T47D (cell line): ENCODE results near the gene WIPF3.

Experiments
- DNase-seq, 2 experiments: peaks; one replicate each; pipeline versions ENCODE4 v3.0.0 to v3.0.0-alpha.2; 2011 to 2012; ENCODE audit warnings: low read depth in 1 of 2, low spot score in 1 of 2
- JUND ChIP-seq: IDR thresholded peaks from 2 replicates; pipeline ENCODE4 v1.6.1; 2012; ENCODE audit warnings: low read depth
- in situ Hi-C: cut with HindIII; loops from 2 replicates; pipeline ENCODE4 v1.10.0; 2016; ENCODE audit warnings: low sequenced_read_pairs, low pct_unique_long_range_greater_than_20kb

Gene WIPF3

GRCh38 chr7:29841926-29842701, 35.8 kb downstream of the WIPF3 start:
- in situ Hi-C loops = no loop called here
- no peak for DNase-seq
- no peak for TF ChIP-seq JUND

GRCh38 chr7:29843093-29843492, 36.8 kb downstream of the WIPF3 start:
- in situ Hi-C loops = no loop called here
- no peak for TF ChIP-seq JUND
- DNase-seq = no peak

GRCh38 chr7:29843726-29844125, 37.4 kb downstream of the WIPF3 start:
- DNase-seq = no peak
- in situ Hi-C loops = no loop called here
- no peak for TF ChIP-seq JUND

GRCh38 chr7:29844559-29844958, 38.3 kb downstream of the WIPF3 start:
- DNase-seq = no peak

GRCh38 chr7:29847496-29847895, 41.2 kb downstream of the WIPF3 start:
- in situ Hi-C loops = no loop called here
- no peak for DNase-seq
- TF ChIP-seq JUND = no peak

More at GRCh38 chr7:29844559-29844958, 38.3 kb downstream of the WIPF3 start:
- TF ChIP-seq JUND = no peak
- in situ Hi-C loops = no loop called here

- TF ChIP-seq JUND = no peak
- DNase-seq = no peak
- in situ Hi-C loops = no loop called here
Measured at GRCh38 chr7:29847916-29848315, 41.6 kb downstream of the WIPF3 start.

GRCh38 chr7:29848941-29849340, 42.6 kb downstream of the WIPF3 start:
- no peak for TF ChIP-seq JUND
- in situ Hi-C loops = no loop called here
- DNase-seq = no peak

- TF ChIP-seq JUND = no peak
- no peak for DNase-seq
- in situ Hi-C loops = no loop called here
Measured at GRCh38 chr7:29851487-29851886, 45.2 kb downstream of the WIPF3 start.

- in situ Hi-C loops = no loop called here
Measured at GRCh38 chr7:29852457-29852856, 46.1 kb downstream of the WIPF3 start.

GRCh38 chr7:29853072-29853471, 46.8 kb downstream of the WIPF3 start:
- DNase-seq = peak in 1 of 2 experiments; percentile 31
- in situ Hi-C loops = no loop called here

More at GRCh38 chr7:29852457-29852856, 46.1 kb downstream of the WIPF3 start:
- peak in 1 of 2 experiments; percentile 35 for DNase-seq
- TF ChIP-seq JUND = no peak

GRCh38 chr7:29853789-29854188, 47.5 kb downstream of the WIPF3 start:
- TF ChIP-seq JUND = no peak
- in situ Hi-C loops = no loop called here

More at GRCh38 chr7:29853072-29853471, 46.8 kb downstream of the WIPF3 start:
- TF ChIP-seq JUND = no peak

GRCh38 chr7:29854257-29854938, 48.1 kb downstream of the WIPF3 start:
- in situ Hi-C loops = no loop called here
- no peak for TF ChIP-seq JUND
- DNase-seq = no peak

More at GRCh38 chr7:29853789-29854188, 47.5 kb downstream of the WIPF3 start:
- peak in 1 of 2 experiments; percentile 52 for DNase-seq

GRCh38 chr7:29857654-29858053, 51.3 kb downstream of the WIPF3 start:
- no peak for DNase-seq
- in situ Hi-C loops = no loop called here

More at GRCh38 chr7:29857654-29858053, 51.3 kb downstream of the WIPF3 start:
- TF ChIP-seq JUND = no peak
